ENCODE data around the gene SLF2.

- peak; percentile 45; the same call in 1 of the 2 replicates for TF ChIP-seq CTCF (conservative IDR thresholded peaks at IDR 0.05)
- no peak for TF ChIP-seq EZH2 (IDR thresholded peaks at IDR 0.05; ENCODE audit: low read depth)
Observed at GRCh38 chr10:100934084-100934659, 21.4 kb downstream of the SLF2 start.

Measured in PC-9 (cell line).